ENCODE data around the gene ARCN1.
"Not testable (repeated sequence)": the region's sequence is repeated elsewhere in the genome, so short reads cannot be mapped to it uniquely, and the experiment has no call there.

ARCN1 gene

DNA sequence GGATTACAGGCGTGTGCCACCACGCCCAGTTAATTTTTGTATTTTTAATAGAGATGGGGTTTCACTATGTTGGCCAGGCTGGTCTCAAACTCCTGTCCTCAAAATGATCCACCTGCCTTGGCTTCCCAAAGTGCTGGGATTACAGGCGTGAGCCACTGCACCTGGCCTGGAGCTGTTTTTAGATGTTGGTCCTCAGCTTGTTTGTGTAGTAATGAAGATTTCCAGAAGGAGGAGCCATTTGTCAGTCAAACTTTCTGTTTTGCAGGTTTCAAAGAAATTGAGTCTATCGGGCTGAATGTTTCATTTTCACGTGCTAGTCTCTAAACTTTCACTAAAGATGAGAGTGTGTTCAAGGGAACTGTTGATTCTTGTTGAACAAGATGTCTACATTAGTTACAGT is 22.8 kb downstream of the ARCN1 start:
- TF ChIP-seq, protein P1, sequence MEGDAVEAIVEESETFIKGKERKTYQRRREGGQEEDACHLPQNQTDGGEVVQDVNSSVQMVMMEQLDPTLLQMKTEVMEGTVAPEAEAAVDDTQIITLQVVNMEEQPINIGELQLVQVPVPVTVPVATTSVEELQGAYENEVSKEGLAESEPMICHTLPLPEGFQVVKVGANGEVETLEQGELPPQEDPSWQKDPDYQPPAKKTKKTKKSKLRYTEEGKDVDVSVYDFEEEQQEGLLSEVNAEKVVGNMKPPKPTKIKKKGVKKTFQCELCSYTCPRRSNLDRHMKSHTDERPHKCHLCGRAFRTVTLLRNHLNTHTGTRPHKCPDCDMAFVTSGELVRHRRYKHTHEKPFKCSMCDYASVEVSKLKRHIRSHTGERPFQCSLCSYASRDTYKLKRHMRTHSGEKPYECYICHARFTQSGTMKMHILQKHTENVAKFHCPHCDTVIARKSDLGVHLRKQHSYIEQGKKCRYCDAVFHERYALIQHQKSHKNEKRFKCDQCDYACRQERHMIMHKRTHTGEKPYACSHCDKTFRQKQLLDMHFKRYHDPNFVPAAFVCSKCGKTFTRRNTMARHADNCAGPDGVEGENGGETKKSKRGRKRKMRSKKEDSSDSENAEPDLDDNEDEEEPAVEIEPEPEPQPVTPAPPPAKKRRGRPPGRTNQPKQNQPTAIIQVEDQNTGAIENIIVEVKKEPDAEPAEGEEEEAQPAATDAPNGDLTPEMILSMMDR (IDR thresholded peaks at IDR 0.05; ENCODE audit: insufficient read depth, low read length): peak; percentile 14
- H3K4me3 ChIP-seq (replicated peaks; ENCODE audit: insufficient read depth, low read length); DNase-seq (ENCODE audit: low read depth in 1 of 2, low spot score in 1 of 2); H3K27ac ChIP-seq (replicated peaks); H3K27me3 ChIP-seq (ENCODE audit: insufficient read depth, poor library complexity, severe bottlenecking): not testable (repeated sequence)

DNA sequence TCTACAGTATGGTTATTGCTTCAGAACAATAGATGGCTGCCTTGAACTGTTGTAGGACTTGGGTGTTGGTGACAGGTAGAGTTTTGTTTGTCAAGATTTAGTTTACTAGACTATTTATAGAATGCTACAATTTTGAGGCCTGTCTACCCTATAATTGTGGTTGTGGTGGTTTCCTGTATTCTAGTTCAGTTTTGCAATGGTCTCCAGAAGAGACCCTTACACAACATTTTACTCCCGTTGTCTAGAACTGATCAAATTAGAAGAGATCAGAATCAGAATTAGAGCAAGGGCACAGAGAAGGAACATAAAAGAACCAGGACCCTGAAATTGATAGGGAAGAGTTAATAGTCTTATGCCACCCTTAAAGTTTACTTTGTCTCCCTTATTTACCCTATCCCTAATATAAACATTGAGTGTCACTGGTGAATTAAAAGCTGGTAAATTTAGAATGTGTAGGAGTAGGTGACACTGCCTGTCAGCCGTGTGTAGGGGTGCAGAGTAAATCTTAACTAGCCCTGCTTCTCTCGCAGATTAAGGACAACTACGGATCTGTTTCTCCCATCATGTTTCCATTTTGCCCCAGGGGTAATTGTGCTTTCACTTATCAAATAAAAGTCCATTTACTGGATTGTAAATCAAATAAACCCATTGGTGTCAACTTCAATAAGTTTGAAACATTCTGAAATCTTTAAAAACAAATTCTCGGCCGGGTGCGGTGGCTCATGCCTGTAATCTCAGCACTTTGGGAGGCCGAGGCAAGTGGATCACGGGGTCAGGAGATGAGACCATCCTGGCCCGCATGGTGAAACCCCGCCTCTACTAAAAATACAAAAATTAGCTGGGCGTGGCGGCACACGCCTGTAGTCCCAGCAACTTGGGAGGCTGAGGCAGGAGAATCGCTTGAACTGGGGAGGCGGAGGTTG is 24.3 kb downstream of the ARCN1 start:
- H3K4me3 ChIP-seq (replicated peaks; ENCODE audit: insufficient read depth, low read length): no peak overlapping the region
- no peak overlapping the region for H3K27ac ChIP-seq (replicated peaks)
- TF ChIP-seq, protein P1 (IDR thresholded peaks at IDR 0.05; ENCODE audit: insufficient read depth, low read length): no peak
- no peak for TF ChIP-seq GABPA (IDR thresholded peaks at IDR 0.05; ENCODE audit: low read depth)
- DNase-seq (ENCODE audit: low read depth in 1 of 2, low spot score in 1 of 2): no peak
- no peaks in the 10 kb centered on the region for H3K27me3 ChIP-seq (ENCODE audit: insufficient read depth, poor library complexity, severe bottlenecking)

DNA sequence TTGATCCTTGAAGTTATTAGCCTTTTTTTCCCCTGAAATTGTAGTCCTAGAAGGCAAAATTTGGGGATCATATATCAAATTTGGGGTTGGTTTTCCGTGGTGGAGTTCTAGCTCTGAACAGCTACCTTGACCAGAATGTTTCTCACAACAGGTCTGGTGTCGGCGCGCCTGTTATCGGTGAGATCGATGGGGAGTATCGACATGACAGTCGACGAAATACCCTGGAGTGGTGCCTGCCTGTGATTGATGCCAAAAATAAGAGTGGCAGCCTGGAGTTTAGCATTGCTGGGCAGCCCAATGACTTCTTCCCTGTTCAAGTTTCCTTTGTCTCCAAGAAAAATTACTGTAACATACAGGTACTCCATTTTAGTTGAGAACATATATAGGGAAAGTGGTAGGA is 25.3 kb downstream of the ARCN1 start:
- Histone ChIP-seq H3K27me3 (ENCODE audit: insufficient read depth, poor library complexity, severe bottlenecking) (no peaks in the 10 kb centered on the region), H3K4me3 (replicated peaks; ENCODE audit: insufficient read depth, low read length) (no peak overlapping the region), H3K27ac (replicated peaks) (no peak overlapping the region)
- TF ChIP-seq POLR2AphosphoS5 (IDR thresholded peaks at IDR 0.05; ENCODE audit: low read depth) (no peak), GABPA (IDR thresholded peaks at IDR 0.05; ENCODE audit: low read depth) (no peak), SPI1 (IDR thresholded peaks at IDR 0.05; ENCODE audit: borderline replicate concordance, low read depth) (no peak)
- DNase-seq (ENCODE audit: low read depth in 1 of 2, low spot score in 1 of 2): no peak

DNA sequence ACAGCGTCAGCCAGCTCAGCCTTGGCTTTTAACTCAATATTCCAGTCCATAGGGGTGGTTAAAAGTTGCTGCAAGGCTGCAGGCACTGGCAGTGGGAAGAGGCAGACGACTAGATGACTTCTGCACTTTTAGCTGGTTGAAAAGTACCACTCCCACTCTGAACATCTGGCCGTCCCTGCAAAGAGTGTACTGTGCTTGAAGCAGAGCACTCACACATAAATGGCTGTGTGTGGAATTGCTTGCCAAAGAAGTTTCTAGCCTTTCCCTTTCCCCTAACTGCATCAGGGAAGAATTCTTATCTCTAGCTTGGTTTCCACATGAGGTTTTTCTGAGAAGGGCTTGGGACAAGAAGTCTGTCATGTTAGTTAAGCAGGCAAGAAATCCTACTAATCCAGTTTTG is 30.1 kb downstream of the ARCN1 start:
- no peaks in the 10 kb centered on the region for H3K27me3 ChIP-seq (ENCODE audit: insufficient read depth, poor library complexity, severe bottlenecking)
- no peak overlapping the region for H3K27ac ChIP-seq (replicated peaks)
- TF ChIP-seq, protein P2, sequence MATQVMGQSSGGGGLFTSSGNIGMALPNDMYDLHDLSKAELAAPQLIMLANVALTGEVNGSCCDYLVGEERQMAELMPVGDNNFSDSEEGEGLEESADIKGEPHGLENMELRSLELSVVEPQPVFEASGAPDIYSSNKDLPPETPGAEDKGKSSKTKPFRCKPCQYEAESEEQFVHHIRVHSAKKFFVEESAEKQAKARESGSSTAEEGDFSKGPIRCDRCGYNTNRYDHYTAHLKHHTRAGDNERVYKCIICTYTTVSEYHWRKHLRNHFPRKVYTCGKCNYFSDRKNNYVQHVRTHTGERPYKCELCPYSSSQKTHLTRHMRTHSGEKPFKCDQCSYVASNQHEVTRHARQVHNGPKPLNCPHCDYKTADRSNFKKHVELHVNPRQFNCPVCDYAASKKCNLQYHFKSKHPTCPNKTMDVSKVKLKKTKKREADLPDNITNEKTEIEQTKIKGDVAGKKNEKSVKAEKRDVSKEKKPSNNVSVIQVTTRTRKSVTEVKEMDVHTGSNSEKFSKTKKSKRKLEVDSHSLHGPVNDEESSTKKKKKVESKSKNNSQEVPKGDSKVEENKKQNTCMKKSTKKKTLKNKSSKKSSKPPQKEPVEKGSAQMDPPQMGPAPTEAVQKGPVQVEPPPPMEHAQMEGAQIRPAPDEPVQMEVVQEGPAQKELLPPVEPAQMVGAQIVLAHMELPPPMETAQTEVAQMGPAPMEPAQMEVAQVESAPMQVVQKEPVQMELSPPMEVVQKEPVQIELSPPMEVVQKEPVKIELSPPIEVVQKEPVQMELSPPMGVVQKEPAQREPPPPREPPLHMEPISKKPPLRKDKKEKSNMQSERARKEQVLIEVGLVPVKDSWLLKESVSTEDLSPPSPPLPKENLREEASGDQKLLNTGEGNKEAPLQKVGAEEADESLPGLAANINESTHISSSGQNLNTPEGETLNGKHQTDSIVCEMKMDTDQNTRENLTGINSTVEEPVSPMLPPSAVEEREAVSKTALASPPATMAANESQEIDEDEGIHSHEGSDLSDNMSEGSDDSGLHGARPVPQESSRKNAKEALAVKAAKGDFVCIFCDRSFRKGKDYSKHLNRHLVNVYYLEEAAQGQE (IDR thresholded peaks at IDR 0.05; ENCODE audit: insufficient replicate concordance, low read depth): no peak
- TF ChIP-seq POLR2AphosphoS5 (IDR thresholded peaks at IDR 0.05; ENCODE audit: low read depth): no peak
- no peak for TF ChIP-seq GABPA (IDR thresholded peaks at IDR 0.05; ENCODE audit: low read depth)
- TF ChIP-seq, protein P1 (IDR thresholded peaks at IDR 0.05; ENCODE audit: insufficient read depth, low read length): no peak
- no peak for TF ChIP-seq SPI1 (IDR thresholded peaks at IDR 0.05; ENCODE audit: borderline replicate concordance, low read depth)

DNA sequence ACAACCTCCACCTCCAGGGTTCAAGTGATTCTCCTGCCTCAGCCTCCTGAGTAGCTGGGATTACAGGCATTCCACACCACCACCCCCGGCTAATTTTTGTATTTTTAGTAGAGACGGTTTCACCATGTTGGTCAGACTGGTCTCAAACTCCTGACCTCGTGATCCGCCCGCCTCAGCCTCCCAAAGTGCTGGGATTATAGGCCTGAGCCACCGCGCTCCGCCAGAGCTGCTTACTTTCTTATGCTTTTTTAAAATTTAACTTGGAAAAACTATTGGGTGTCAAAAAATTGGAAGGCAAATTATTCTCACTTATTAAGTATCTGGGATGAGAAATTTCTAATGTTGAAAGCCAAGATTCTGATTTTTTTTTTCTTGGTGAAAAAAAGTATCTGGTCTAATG is 31.5 kb downstream of the ARCN1 start:
- not testable (repeated sequence) for DNase-seq (ENCODE audit: low read depth in 1 of 2, low spot score in 1 of 2); H3K4me3 ChIP-seq (replicated peaks; ENCODE audit: insufficient read depth, low read length); H3K27me3 ChIP-seq (ENCODE audit: insufficient read depth, poor library complexity, severe bottlenecking); H3K27ac ChIP-seq (replicated peaks)

More for the DNA sequence above, 30.1 kb downstream of the ARCN1 start:
- H3K4me3 ChIP-seq (replicated peaks; ENCODE audit: insufficient read depth, low read length): no peak overlapping the region
- no peak for DNase-seq (ENCODE audit: low read depth in 1 of 2, low spot score in 1 of 2)

Measured in HL-60 (cell line).